Aorta (tissue), 5 donors: ENCODE measurements around the gene NEMF. TPM values are rescaled to one million over a fixed set of nuclear protein-coding genes. Genes with fewer than 3 reads are reported as not detected.

ENCODE experiments used
- ATAC-seq: fragments of 200-7000 bp; cut with Tn5 transposase; one replicate; pipeline ENCODE4 v1.9.1; 2022; ENCODE audit warnings: moderate library complexity; ENCODE audit not compliant: low FRiP score
- DNase-seq, 2 donors: peaks; one replicate each; pipeline ENCODE4 v3.0.0-alpha.2; 2020
- H3K27ac ChIP-seq, 2 donors: one replicate each; pipeline ENCODE4 v1.5.1; 2013; ENCODE audit warnings: low read length in 2 of 2, mild to moderate bottlenecking in 2 of 2, moderate library complexity in 2 of 2, control low read depth in 1 of 2, inconsistent platforms in 1 of 2, low read depth in 1 of 2
- H3K27me3 ChIP-seq, 2 donors: one replicate each; pipeline ENCODE4 v1.6.1; 2013; ENCODE audit warnings: control low read depth in 1 of 2, low read length in 1 of 2, mild to moderate bottlenecking in 1 of 2, moderate library complexity in 1 of 2; ENCODE audit not compliant: insufficient read depth in 2 of 2, control insufficient read depth in 1 of 2
- H3K36me3 ChIP-seq, 2 donors: one replicate each; pipeline ENCODE4 v1.6.1; 2013; ENCODE audit warnings: control low read depth in 1 of 2, low read length in 1 of 2, mild to moderate bottlenecking in 1 of 2; ENCODE audit not compliant: insufficient read depth in 2 of 2, control insufficient read depth in 1 of 2
- H3K4me1 ChIP-seq, 2 donors: one replicate each; pipeline ENCODE4 v1.6.1; 2013; ENCODE audit warnings: low read length in 2 of 2, control low read depth in 1 of 2, mild to moderate bottlenecking in 1 of 2, moderate library complexity in 1 of 2; ENCODE audit not compliant: insufficient read depth in 2 of 2, control insufficient read depth in 1 of 2
- H3K4me3 ChIP-seq, 2 donors: one replicate each; pipeline ENCODE4 v1.5.1; 2013; ENCODE audit warnings: low read length in 2 of 2, control low read depth in 1 of 2, mild to moderate bottlenecking in 1 of 2
- H3K9me3 ChIP-seq: one replicate; pipeline ENCODE4 v1.6.1; 2013; ENCODE audit warnings: mild to moderate bottlenecking, low read length; ENCODE audit not compliant: control insufficient read depth
- WGBS, 2 donors: extraction: QIAGEN DNeasy Blood & Tissue Kit; methylation state at CpG; one replicate each; pipeline ENCODE4 v1.1.7; 2013; 5-methylcytosine and 5-hydroxymethylcytosine counted together
- intact Hi-C, 2 donors: fragments of 100-400 bp; cut with DNase I; formaldehyde crosslinking; loops; one replicate each; pipeline versions ENCODE4 v1.14.2 to v1.15.0; 2022
- polyA plus RNA-seq, 2 donors: library from polyadenylated mRNA; stranded (reverse); fragments of 200-250 nt; gene quantifications; one replicate each; pipeline ENCODE4 v1.2.3, GENCODE V29; 2013
- total RNA-seq, 2 donors: library from RNA; stranded (reverse); fragmentation: NEBNext Ultra II Directional; extraction: Animal tissue kit (Norgen Biotek cat#: 25700); gene quantifications; one replicate each; pipeline ENCODE4 v1.2.1, GENCODE V29; 2021
- donor health status: healthy with polysubstance abuse.
- donor health status: Bipolar disorder and iron deficiency.
- donor health status: DM: no; HTN: no; CAD: no.
- donor health status: DM: no; HTN: no; CAD: no.
- donor health status: DM: yes; HTN: yes; CAD: no.

Gene NEMF
- total and polyA plus RNA-seq, 4 donors: 27.2 to 75.8 (median 52.7) TPM

DNA sequence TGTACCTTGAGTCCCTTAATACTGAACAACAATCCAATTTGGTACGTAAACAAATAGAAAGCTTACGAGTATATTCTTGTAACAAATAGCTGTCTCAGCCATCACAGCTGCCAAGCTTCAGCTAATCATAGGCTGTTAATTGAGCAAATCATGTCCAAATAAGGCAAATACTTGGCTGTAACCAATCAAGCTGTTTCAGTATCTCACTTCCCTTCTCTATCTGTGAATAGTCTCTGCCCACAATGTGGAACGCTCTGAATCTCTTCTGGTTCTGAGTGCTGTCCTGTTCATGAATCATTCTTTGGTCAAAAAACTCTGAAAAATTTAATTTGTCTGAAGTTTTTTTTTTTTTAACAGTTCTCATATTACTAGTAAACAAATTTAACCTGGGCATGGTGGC is 5.8 kb upstream of the NEMF start:
- no peaks in the 10 kb centered on the region for H3K36me3 ChIP-seq
- no peak overlapping the region for H3K4me3 ChIP-seq
- H3K9me3 ChIP-seq: no peaks in the 10 kb centered on the region
- no peak for ATAC-seq
- DNase-seq: no peak
- no peak overlapping the region for H3K27ac ChIP-seq
- no peaks in the 10 kb centered on the region for H3K4me1 ChIP-seq
- intact Hi-C loops: loop anchor here (10.0 kb wide), 1 partner anchor 224 kb away; the partner anchor contains the start of gene DNAAF2 (in 2 of the 2)
- H3K27me3 ChIP-seq: no peaks in the 10 kb centered on the region
- WGBS, 2 donors: 91 to 95% methylated on average over 3 of the region's 3 CpGs

DNA sequence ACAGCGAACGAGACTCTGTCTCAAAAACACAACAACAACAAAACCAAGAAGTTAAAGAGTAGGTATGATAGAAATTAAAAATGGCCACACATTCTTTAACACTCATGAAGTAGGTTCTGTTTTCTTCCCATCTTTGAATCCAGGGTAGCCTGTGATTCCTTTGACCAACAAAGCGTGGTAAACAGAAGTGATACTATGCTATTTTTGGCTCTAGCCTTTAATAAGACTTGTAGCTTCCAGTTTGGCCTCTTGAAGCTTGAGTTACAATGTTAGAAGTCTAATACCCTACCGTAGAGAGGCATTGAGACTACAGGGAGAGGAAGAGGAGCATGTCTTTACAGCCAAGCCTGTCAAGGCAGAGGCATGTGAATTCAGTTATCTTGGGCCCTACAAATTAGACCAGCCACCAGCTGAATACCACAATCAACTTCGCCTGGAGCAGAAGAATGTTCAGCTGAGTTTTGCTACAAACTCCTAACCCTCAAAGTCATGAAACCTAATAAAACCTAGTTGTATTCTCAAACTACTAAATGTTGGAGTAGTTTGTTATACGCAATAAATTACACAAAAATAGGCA is 4.9 kb upstream of the NEMF start:
- Histone ChIP-seq H3K27ac (no peak overlapping the region), H3K27me3 (no peaks in the 10 kb centered on the region), H3K36me3 (no peaks in the 10 kb centered on the region), H3K9me3 (no peaks in the 10 kb centered on the region), H3K4me3 (no peak overlapping the region), H3K4me1 (no peaks in the 10 kb centered on the region)
- ATAC-seq: no peak
- 84 to 86% methylated on average over 6 of the region's 6 CpGs for WGBS, 2 donors
- DNase-seq: no peak
- intact Hi-C loops: loop anchor here (10.0 kb wide), 1 partner anchor 223 kb away; the partner anchor contains the start of gene DNAAF2 (in 2 of the 2)

DNA sequence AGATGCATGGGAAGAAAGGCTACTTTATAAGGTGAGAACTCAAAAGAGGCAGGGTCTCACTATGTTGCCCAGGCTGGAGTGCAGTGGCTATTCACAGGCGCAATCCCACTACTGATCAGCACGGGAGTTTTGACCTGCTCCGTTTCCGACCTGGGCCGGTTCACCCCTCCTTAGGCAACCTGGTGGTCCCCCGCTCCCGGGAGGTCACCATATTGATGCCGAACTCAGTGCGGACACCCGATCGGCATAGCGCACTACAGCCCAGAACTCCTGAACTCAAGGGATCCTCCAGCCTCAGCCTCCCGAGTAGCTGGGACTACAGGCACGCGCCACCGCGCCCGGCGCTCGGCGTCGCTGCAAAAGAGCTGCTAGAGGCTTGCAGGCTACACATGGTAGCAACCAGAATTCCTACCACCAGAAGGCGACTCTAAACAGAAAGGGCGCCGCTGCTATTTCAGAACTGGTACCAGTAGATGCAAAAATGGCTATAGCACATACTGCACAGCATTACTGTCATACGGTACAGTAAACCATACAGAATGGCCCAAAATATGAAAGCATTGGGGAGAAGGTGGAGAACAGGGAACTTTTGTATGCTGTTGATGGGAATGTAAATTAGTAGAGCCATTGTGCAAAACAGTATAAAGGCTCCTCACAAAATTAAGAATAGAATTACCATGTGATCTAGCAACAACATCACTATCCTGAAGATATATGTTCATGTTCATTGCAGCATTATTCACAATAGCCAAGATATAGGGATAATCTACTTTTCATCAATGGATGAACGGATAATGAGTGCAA is 1.2 kb upstream of the NEMF start:
- Histone ChIP-seq H3K36me3 (no peaks in the 10 kb centered on the region), H3K27ac (no peak overlapping the region), H3K4me1 (no peaks in the 10 kb centered on the region), H3K9me3 (no peaks in the 10 kb centered on the region), H3K4me3 (peak overlapping the region; percentile 53 to 71), H3K27me3 (no peaks in the 10 kb centered on the region)
- peak; percentile 90 for ATAC-seq
- 16% methylated on average over 22 to 27 of the region's 27 CpGs for WGBS, 2 donors
- peak; percentile 80 to 87 for DNase-seq
- intact Hi-C loops: loop anchor here (2.0 to 10.0 kb wide), 2 partner anchors 219 to 251 kb away; partner anchors contain the start of gene DNAAF2 (in 2 of the 2)

DNA sequence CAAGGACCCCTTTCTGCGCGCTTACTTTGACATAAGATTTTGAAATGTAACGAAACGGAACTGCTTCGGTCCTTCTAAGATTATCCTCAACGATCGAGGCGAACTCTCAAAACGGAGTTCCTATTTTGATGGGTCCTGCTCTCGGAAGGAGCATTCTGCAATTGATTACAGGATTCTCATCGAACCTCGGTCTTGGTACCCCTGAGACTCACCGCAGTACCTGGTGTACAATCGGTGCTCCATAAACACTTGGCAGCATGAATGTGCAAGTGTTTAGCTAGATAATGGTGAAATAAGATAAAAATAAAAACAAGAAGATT is 530 bp upstream of the NEMF start:
- H3K9me3 ChIP-seq: no peaks in the 10 kb centered on the region
- WGBS, 2 donors: 1 to 2% methylated on average over 14 of the region's 14 CpGs
- H3K4me1 ChIP-seq: no peaks in the 10 kb centered on the region
- H3K4me3 ChIP-seq: peak overlapping the region; percentile 53 to 71
- ATAC-seq (peak; percentile 17), DNase-seq (no peak)
- peak overlapping the region in 1 of 2 donors; percentile 45 for H3K27ac ChIP-seq
- H3K27me3 ChIP-seq: no peaks in the 10 kb centered on the region
- intact Hi-C loops: loop anchor here (2.0 to 10.0 kb wide), 2 partner anchors 218 to 252 kb away; partner anchors contain the start of gene DNAAF2 (in 2 of the 2)
- no peaks in the 10 kb centered on the region for H3K36me3 ChIP-seq

DNA sequence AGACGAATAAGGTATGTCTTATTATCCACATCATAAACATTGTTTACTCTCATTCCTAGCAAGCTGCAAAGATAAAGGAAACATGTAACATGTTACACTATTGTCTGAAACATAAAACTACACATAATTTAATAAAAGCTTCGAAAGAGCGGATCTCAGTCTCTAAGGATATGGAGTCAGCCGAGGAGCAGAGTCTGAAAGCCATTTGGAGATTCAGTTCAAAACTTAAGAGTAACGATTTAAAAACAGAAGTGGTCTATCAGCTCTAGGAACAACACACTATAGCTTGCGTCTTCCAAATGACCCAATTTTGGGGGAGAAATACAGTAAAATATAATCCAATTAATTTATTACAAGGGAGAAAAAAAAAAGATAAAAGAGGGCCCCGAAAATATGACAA is 775 bp downstream of the NEMF start:
- H3K9me3 ChIP-seq: no peaks in the 10 kb centered on the region
- H3K27me3 ChIP-seq: no peaks in the 10 kb centered on the region
- H3K4me3 ChIP-seq: peak overlapping the region; percentile 19 to 71
- no peak for DNase-seq
- H3K36me3 ChIP-seq: no peaks in the 10 kb centered on the region
- 8 to 12% methylated on average over 7 of the region's 7 CpGs for WGBS, 2 donors
- intact Hi-C loops: loop anchor here (2.0 to 10.0 kb wide), 2 partner anchors 217 to 253 kb away; partner anchors contain the start of gene DNAAF2 (in 2 of the 2)
- H3K4me1 ChIP-seq: no peaks in the 10 kb centered on the region
- no peak overlapping the region for H3K27ac ChIP-seq
- no peak for ATAC-seq

DNA sequence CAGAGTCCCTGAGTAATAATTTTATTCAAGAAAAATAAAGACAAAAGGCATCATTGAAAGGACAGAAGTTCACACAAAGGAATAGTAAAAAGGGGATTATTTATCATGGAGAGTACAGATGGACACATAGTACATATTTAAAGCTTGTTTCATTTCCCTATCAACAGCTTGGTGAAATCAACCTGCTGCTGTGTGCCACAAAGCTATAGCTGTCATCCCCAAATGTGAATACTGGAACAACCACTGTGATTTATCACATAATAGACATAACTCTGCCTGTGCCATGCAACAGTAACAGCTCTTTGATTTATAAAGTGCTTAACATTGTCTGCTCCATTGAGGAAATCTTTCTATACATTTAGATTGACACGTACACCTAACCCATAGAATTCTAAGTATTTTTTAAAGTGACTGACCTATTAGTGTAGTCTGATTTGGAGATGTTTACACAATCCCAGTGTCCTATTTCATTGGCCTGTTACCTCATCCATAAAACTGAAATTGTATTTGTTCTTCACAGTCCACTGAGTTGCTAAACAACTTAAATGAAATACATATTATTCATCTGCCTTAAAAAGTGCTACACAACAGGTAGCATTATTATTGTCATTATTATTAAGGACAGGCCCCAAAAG is 3.3 kb downstream of the NEMF start:
- H3K4me1 ChIP-seq: no peaks in the 10 kb centered on the region
- WGBS, 2 donors: 71 to 78% methylated on average over 1 of the region's 1 CpG

DNA sequence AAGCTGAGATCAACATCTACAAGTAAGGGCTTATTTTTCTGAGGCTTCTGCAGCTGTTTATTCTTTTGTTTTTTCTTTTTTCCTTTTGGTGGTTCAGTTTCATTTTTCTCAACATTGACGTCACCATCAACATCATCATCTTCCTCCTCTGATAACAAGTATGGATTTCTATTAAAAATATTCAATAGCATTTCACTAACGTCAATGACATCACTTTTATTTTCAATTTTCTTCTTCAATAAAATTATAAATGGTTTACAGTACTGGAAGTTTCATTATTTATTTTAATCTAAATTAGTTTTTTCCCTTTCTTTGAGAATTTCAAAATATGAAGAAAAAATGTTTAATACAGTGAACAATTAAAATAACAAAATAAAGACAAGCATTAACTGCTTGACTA is 23.9 kb downstream of the NEMF start:
- Histone ChIP-seq H3K36me3 (peaks cover 1 to 7% of the 10 kb centered on the region in 2 donors), H3K4me3 (no peak overlapping the region), H3K27me3 (no peaks in the 10 kb centered on the region), H3K4me1 (no peaks in the 10 kb centered on the region), H3K27ac (no peak overlapping the region), H3K9me3 (no peaks in the 10 kb centered on the region)
- intact Hi-C loops: no loop called here
- WGBS, 2 donors: 86 to 89% methylated on average over 2 of the region's 2 CpGs
- DNase-seq (no peak), ATAC-seq (no peak)

More for the DNA sequence above, 3.3 kb downstream of the NEMF start:
- ATAC-seq (no peak), DNase-seq (no peak)
- Histone ChIP-seq H3K36me3 (no peaks in the 10 kb centered on the region), H3K27ac (no peak overlapping the region), H3K27me3 (no peaks in the 10 kb centered on the region), H3K4me3 (no peak overlapping the region), H3K9me3 (no peaks in the 10 kb centered on the region)
- intact Hi-C loops: no loop called here

DNA sequence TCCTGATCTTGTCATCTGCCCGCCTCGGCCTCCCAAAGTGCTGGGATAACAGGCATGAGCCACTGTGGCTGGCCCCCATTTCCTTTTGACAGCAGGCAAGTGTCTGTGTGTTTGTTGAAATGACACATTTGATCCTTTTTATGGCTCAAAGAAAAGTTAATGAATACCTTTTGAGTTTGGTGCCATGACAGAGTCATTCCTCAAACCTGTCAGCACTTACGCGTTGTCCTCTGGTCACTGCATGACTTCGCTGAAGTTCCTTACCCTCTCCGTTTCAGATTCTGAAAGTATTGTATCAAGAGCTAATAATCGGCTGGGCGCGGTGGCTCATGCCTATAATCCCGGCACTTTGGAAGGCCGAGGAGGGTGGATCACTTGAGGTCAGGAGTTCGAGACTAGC is 32.4 kb downstream of the NEMF start:
- ATAC-seq (no peak), DNase-seq (no peak)
- no peaks in the 10 kb centered on the region for H3K9me3 ChIP-seq
- 97 to 98% methylated on average over 12 of the region's 12 CpGs for WGBS, 2 donors
- no peaks in the 10 kb centered on the region for H3K4me1 ChIP-seq
- H3K27me3 ChIP-seq: no peaks in the 10 kb centered on the region
- H3K36me3 ChIP-seq: peaks cover 7 to 9% of the 10 kb centered on the region in 2 donors
- H3K4me3 ChIP-seq: no peak overlapping the region
- H3K27ac ChIP-seq: no peak overlapping the region
- intact Hi-C loops: no loop called here
